AG04450 (cell line): Measurements from ENCODE around the gene ZFYVE1. TPM values are rescaled to one million over a fixed set of nuclear protein-coding genes. Genes with fewer than 3 reads are reported as not detected.
"Not testable (repeated sequence)": the region's sequence is repeated elsewhere in the genome, so short reads cannot be mapped to it uniquely, and the experiment has no call there.

ENCODE experiments used
- CTCF ChIA-PET: fragments of 300-600, 350-600 bp; formaldehyde crosslinking; extraction: SDS; loops from one replicate; lab custom pipeline; 2022; ENCODE audit warnings: antibody characterized with exemption, inconsistent platforms; lab: Charles Lee
- POLR2A ChIA-PET: fragments of 350-600 bp; formaldehyde crosslinking; extraction: SDS; loops from one replicate; lab custom pipeline; 2021; ENCODE audit warnings: antibody characterized with exemption, inconsistent platforms; lab: Yijun Ruan, JAX
- DNase-seq: peaks from one replicate; pipeline ENCODE4 v3.0.0-alpha.2; 2011; ENCODE audit warnings: low read depth, low spot score
- H3K27ac ChIP-seq: one replicate; pipeline ENCODE4 v1.5.1; 2012; ENCODE audit warnings: low read depth, low read length, control low read depth
- H3K27me3 ChIP-seq: one replicate; pipeline ENCODE4 v1.6.0; 2012; ENCODE audit warnings: low read length; ENCODE audit not compliant: control insufficient read depth, insufficient read depth
- H3K4me3 ChIP-seq: 2 replicates; pipeline ENCODE4 v1.5.1; 2011; ENCODE audit warnings: mild to moderate bottlenecking, low read depth, low read length, control low read depth
- H3K9me3 ChIP-seq: 2 replicates; pipeline ENCODE4 v1.5.1; 2012; ENCODE audit warnings: low read length; ENCODE audit not compliant: control insufficient read depth, insufficient read depth
- CTCF ChIP-seq: IDR thresholded peaks from 2 replicates; pipeline ENCODE4 v1.5.1; 2011; ENCODE audit warnings: low read depth, low read length, control low read depth, inconsistent platforms
- polyA plus RNA-seq: library from polyadenylated mRNA; depleted of rRNA; stranded (reverse); fragments of >200 nt; gene quantifications from 2 replicates; pipeline ENCODE4 v1.2.3, GENCODE V29; 2011

Gene ZFYVE1
- polyA plus RNA-seq, 1 experiment: 27.4 TPM

GRCh38 chr14:73027984-73028383, 1.1 kb upstream of the ZFYVE1 start:
- no peak for TF ChIP-seq CTCF
- ChIA-PET CTCF (interaction anchor here (0.7 to 1.6 kb wide), 2 partner anchors 11 to 514 kb away, joined by 3 to 6 read pairs; no protein-coding TSS in a partner anchor), POLR2A (interaction anchor here (0.6 to 1.2 kb wide), 3 partner anchors 34 to 95 kb away, joined by 3 to 7 read pairs (median 4); no protein-coding TSS in a partner anchor)
- Histone ChIP-seq H3K9me3 (no peaks in the 10 kb centered on the region), H3K27ac (no peak overlapping the region), H3K4me3 (no peak overlapping the region), H3K27me3 (no peaks in the 10 kb centered on the region)
- DNase-seq: no peak

- Histone ChIP-seq H3K9me3 (no peaks in the 10 kb centered on the region), H3K27me3 (no peaks in the 10 kb centered on the region), H3K27ac (no peak overlapping the region), H3K4me3 (peak overlapping the region; percentile 55)
- ChIA-PET POLR2A (interaction anchor here (1.1 to 1.2 kb wide), 2 partner anchors 31 to 65 kb away, joined by 4 to 21 read pairs; partner anchors contain the start of gene RBM25), CTCF (interaction anchor here (0.6 to 1.6 kb wide), 2 partner anchors 63 to 514 kb away, joined by 4 to 6 read pairs; no protein-coding TSS in a partner anchor)
- no peak for TF ChIP-seq CTCF
- no peak for DNase-seq
Observed at GRCh38 chr14:73027546-73027945, 640 bp upstream of the ZFYVE1 start.

GRCh38 chr14:73026243-73026844, 562 bp downstream of the ZFYVE1 start:
- TF ChIP-seq CTCF: no peak
- ChIA-PET CTCF (interaction anchor here (1.2 to 1.6 kb wide), 2 partner anchors 512 to 513 kb away, joined by 3 to 6 read pairs; no protein-coding TSS in a partner anchor), POLR2A (interaction anchor here (0.6 to 1.2 kb wide), 3 partner anchors 32 to 240 kb away, joined by 3 to 21 read pairs (median 4); partner anchors contain the start of gene RBM25)
- peak overlapping the region; percentile 82 for H3K4me3 ChIP-seq
- H3K27ac ChIP-seq: no peak overlapping the region
- H3K27me3 ChIP-seq: no peaks in the 10 kb centered on the region
- no peak for DNase-seq
- no peaks in the 10 kb centered on the region for H3K9me3 ChIP-seq

GRCh38 chr14:73025544-73025943, 1.4 kb downstream of the ZFYVE1 start:
- Histone ChIP-seq H3K9me3 (no peaks in the 10 kb centered on the region), H3K27ac (no peak overlapping the region), H3K27me3 (no peaks in the 10 kb centered on the region), H3K4me3 (peak overlapping the region; percentile 82)
- TF ChIP-seq CTCF: no peak
- POLR2A ChIA-PET: interaction anchor here (0.7 kb wide), 1 partner anchor 13 kb away, joined by 6 read pairs; no protein-coding TSS in a partner anchor
- CTCF ChIA-PET: interaction anchor here (0.6 to 1.2 kb wide), 5 partner anchors 156 to 1836 kb away, joined by 3 to 7 read pairs (median 3); no protein-coding TSS in a partner anchor
- no peak for DNase-seq

GRCh38 chr14:73022051-73022450, 4.9 kb downstream of the ZFYVE1 start:
- Histone ChIP-seq H3K27ac (no peak overlapping the region), H3K4me3 (0 out of 2 replicates have a peak overlapping the region, but pooled peaks have one; percentile 17), H3K9me3 (no peaks in the 10 kb centered on the region), H3K27me3 (no peaks in the 10 kb centered on the region)
- no peak for DNase-seq
- ChIA-PET POLR2A (no interaction called here), CTCF (no interaction called here)
- TF ChIP-seq CTCF: no peak

- H3K27ac ChIP-seq, CTCF ChIA-PET, H3K4me3 ChIP-seq, H3K27me3 ChIP-seq, DNase-seq, POLR2A ChIA-PET, H3K9me3 ChIP-seq: not testable (repeated sequence)
Observed at GRCh38 chr14:73016011-73016410, 10.9 kb downstream of the ZFYVE1 start.

GRCh38 chr14:73015552-73015951, 11.4 kb downstream of the ZFYVE1 start:
- DNase-seq, H3K4me3 ChIP-seq, H3K27me3 ChIP-seq, POLR2A ChIA-PET, CTCF ChIA-PET, H3K9me3 ChIP-seq, H3K27ac ChIP-seq: not testable (repeated sequence)
